ENCODE measurements around the gene THBS1.

The THBS1 gene

DNA sequence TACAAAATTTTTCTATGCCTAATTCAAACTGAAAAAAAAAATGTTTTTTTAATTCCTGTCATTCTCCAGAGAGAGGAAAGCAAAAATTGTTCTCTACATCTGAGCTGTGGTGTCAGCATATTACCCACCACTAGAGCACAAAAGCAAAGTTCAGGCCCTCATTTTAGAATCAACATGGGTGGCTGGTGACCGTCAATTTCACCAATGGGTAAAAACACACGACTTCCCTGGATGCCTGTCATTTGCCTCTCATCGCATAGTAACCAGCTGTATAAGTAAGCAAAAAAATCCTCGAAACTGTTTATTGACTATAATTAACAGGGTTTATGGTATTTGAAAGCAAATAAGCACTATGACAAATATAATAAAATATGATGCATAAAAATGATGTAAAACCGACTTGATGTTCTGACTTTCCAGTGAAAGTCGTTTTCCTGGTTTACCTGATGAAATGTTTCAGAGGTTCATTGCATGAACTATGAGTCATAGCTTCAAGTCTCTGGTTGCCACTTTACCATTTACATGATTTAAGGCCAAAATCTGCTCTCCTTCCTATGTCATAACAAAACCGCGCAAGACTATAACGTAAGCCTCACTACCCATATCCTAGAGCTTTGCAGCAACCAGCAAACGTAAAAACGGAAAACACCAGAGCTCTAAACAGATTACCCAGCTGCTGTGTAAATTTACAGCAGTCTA lies 60.5 kb downstream of the THBS1 start:
- no peak for DNase-seq

DNA sequence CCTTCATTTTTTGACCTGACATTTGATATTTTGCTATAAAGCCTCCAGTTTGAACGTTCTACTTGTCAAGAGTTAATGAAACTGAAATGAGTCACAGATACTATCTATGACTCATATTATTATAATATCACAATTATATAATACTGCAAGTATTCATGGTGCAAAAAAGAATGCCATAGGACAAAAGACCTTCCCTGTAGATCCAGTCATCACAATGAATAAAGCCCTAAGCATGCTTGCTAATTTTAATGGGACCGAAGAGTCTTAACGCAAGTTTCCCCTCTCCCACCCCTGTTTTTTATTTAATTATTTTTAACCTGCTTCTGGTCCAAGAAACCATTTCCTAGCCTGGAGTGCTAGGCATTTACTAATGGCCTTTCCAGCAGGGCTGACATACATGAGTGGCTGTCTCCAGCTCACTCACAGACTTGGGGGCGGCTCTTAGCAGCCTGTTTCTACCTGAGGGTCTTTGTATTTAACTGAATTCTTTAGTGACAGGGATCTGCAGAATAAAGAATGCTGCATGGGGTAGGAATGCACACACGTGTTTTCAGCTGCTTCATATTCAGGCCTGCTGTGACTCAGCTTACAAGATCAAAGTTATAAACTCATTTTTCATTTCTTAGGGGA lies 61.2 kb downstream of the THBS1 start:
- DNase-seq = no peak

DNA sequence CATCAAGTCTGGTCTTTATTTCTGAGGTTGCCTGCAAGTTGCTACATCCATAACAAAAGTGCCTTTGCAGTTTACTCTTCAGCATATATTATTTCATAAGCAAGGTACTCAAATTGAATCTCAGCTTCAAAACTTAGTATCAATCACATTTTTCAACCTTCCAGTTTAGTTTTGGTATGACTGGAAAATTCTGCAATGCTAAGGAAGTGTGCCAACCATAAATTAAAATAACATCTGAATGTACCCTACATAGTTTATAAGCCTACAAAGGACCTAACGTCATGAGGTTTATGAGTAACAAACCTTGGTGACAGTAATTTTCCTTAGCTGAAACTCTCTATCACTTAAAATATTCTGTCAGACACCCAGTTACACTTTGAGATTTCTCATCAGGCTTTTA lies 62.8 kb downstream of the THBS1 start:
- no peak for DNase-seq

DNA sequence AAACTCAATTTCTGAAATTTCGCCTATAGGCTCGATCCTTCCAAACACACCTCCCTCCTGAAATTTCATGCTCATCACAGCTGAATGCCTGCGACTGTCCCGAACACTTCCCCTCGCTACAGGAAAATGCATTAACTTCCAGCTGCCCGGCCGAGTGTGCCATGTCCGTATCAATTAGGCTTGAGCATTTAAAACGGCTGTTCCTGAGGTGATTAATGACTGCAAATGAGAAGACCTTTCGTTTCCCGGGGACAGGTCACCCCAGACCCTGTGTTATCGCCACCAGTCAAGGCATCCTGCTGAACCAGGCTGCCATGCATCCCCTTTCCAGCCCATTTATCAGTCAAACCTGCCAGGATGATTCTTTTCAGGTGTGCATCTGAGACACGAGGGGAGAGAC lies 63.3 kb downstream of the THBS1 start:
- DNase-seq = no peak

DNA sequence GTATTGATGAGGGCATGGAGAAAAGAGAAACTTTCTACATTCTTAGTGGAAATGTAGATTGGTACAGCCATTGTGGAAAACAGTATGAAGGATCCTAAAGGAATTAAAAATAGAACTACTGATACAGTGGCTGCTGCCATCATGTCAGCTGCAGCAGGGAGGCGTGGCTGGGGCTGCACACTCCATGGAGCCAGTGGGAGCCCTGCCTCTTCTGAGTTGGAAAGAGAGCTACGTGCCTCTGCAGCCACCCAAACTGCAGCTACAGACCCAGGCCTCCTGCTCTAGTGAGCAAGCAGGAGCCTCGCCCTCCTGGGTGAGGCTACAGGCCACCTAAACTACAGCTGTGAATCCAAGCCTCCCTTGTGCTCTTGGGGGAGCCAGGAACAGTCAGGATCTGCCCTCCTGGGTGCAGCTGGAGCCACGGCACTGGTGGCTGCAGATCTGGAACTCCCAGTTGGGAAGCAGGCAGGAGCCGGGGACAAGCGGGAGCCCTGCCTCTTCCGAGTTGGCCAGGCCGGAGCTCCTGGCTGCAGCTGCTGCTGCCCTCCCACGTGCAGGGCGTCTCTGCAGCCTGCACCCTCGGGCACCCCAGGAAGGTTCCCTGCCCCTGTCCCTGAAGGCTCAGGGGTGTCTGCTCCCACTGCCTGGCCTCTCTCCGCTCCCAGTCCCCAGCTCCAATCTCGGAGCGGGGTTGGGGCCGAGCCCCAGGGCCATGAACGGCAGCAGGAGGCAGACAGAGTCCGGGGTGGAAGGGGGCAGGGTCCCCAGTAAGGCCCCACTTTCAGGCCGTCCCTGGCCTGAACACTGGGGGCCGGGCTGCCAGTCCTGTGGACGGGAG lies 64.5 kb downstream of the THBS1 start:
- no peak for DNase-seq

DNA sequence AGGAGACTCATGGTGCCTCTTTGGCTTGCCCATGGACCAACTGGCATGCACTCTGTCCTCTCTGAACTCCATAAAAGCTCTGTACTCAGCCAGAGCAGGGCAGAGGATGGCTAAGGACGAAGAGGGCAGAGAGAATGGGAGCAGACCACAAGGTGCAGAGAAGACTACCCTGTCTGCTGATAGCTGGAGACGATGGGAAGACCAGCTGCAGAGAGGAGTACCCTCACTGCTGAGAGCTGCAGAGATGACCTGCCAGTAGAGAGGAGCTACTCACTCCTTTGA lies 65.0 kb downstream of the THBS1 start:
- no peak for DNase-seq

DNA sequence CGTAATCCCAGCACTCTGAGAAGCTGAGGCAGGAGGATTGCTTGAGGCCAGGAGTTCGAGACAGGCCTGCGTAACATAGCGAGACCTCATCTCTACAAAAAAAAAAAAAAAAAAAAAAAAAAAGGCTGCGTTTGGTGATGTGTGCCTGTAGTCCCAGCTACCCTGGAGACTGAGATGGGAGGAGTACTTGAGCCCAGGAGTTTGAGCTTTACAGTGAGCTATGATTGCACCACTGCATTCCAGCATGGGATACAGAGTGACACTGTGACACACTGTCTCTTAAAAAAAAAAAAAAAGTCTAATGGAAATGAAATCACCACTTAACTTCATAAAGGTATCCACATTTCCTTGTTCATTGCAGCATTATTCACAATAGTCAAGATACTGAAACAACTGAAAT lies 65.5 kb downstream of the THBS1 start:
- no peak for DNase-seq

All from SW 1271 (cell line).